Left ventricle myocardium inferior (tissue), 1 donor: ENCODE data around the gene SLC39A11. TPM values are rescaled to one million over a fixed set of nuclear protein-coding genes. Genes with fewer than 3 reads are reported as not detected.

Experiments
- DNase-seq: peaks from one replicate; pipeline ENCODE4 v3.0.0-alpha.2; 2020
- H3K27ac ChIP-seq: fragments of 200-600 bp; replicated peaks from 2 replicates; pipeline ENCODE4 v1.8.0; 2021
- H3K27me3 ChIP-seq: fragments of 200-600 bp; 2 replicates; pipeline ENCODE4 v1.8.0; 2021; ENCODE audit warnings: low read depth
- H3K36me3 ChIP-seq: fragments of 200-600 bp; 2 replicates; pipeline ENCODE4 v1.8.0; 2021
- H3K4me1 ChIP-seq: fragments of 200-600 bp; 2 replicates; pipeline ENCODE4 v1.8.0; 2021
- H3K4me3 ChIP-seq: fragments of 200-600 bp; 2 replicates; pipeline ENCODE4 v1.8.0; 2021; ENCODE audit warnings: mild to moderate bottlenecking, moderate library complexity
- H3K9me3 ChIP-seq: fragments of 200-600 bp; replicated peaks from 2 replicates; pipeline ENCODE4 v1.8.0; 2021
- CTCF ChIP-seq: fragments of 200-600 bp; IDR thresholded peaks from 2 replicates; pipeline ENCODE4 v1.8.0; 2021; ENCODE audit warnings: antibody characterized with exemption, mild to moderate bottlenecking, borderline replicate concordance
- intact Hi-C: fragments of 100-400 bp; cut with micrococcal nuclease; formaldehyde crosslinking; loops from one replicate; pipeline ENCODE4 v1.11.0; 2022
- total RNA-seq: library from RNA; stranded (reverse); fragmentation: NEBNext Ultra II Directional; extraction: Animal tissue kit (Norgen Biotek cat#: 25700); gene quantifications from one replicate; pipeline ENCODE4 v1.2.1, GENCODE V29; 2021
- donor health status: DM: no; HTN: yes; CAD: no; lungs with severe emphysema.

Gene SLC39A11
- total RNA-seq, 1 donor from 2014 or later: 6.4 TPM

- TF ChIP-seq CTCF: no peak
- Histone ChIP-seq H3K36me3 (no peaks in the 10 kb centered on the region), H3K4me3 (no peak overlapping the region), H3K27ac (no peak overlapping the region), H3K4me1 (no peaks in the 10 kb centered on the region), H3K27me3 (no peaks in the 10 kb centered on the region), H3K9me3 (no peaks in the 10 kb centered on the region)
- DNase-seq: no peak
- intact Hi-C loops: no loop called here
Observed at GRCh38 chr17:72952641-72953315, 139.7 kb downstream of the SLC39A11 start.

DNA sequence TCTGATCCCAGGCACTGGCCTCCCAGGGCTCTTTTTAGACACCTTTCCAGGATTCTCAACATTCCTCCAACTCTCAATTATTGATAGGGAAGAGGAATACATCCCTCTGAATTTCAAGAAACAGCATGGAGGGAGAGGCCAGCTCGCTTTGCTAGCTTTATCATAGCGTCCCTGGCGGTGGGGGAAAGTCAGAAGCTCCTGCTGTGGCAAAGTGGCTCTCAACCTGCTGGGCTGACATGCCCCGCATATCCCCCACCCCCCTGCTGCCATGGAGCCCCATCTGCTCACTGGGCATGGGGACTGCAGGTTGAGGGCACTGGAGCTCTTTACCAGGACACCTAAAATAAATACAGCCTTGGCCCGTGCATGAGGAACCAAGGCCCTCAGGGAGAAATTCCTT lies 140.3 kb downstream of the SLC39A11 start:
- Histone ChIP-seq H3K4me3 (no peak overlapping the region), H3K4me1 (no peaks in the 10 kb centered on the region), H3K27me3 (no peaks in the 10 kb centered on the region), H3K27ac (no peak overlapping the region), H3K36me3 (no peaks in the 10 kb centered on the region), H3K9me3 (no peaks in the 10 kb centered on the region)
- no peak for DNase-seq
- intact Hi-C loops: no loop called here
- no peak for TF ChIP-seq CTCF

DNA sequence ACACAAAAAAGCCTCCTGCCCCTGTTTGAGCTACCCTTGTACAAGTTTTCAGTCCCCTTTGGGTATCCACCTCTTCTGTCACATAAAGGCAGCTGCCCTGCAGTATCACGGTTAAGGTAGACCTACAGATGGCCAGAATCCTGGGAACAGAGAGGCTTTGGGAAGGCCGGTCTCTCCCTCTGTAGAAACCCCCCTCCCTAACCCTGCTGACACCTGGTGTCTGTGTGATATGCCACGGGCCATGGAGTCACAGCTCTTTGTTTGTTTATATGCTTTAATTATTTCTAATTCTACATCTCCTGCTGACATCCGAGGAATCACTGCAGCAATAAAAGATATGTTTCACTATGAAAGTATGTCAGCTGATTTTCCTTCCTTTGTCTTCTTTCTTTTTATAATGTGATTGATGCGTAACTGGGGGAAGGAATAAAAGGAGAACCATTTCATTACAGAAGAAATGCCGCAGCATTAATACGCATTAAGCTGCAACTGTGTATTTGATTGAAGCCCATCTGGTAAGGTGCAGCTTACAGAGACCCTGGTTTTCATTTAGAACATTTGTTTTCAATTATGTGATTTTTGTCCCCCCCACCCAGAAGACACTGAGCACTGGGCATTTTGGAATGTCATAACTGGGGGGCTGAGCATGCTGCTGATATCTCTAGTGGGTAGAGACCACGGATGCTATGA lies 142.1 kb downstream of the SLC39A11 start:
- Histone ChIP-seq H3K27me3 (no peaks in the 10 kb centered on the region), H3K9me3 (no peaks in the 10 kb centered on the region), H3K27ac (no peak overlapping the region), H3K4me3 (no peak overlapping the region), H3K4me1 (no peaks in the 10 kb centered on the region), H3K36me3 (no peaks in the 10 kb centered on the region)
- intact Hi-C loops: no loop called here
- no peak for TF ChIP-seq CTCF
- no peak for DNase-seq

DNA sequence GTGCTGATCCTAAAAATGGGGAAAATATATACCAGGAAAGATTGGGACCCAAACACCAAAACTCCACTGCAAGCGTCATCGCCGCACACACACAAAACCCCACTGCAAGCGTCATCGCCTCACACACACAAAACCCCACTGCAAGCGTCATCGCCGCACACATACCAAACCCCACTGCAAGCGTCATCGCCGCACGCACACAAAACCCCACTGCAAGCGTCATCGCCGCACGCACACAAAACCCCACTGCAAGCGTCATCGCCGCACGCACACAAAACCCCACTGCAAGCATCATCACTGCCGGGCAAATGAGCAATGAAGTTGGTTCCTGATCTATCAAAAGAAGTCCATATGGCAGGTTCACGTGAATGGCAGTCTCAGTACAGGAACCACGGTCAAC lies 144.4 kb downstream of the SLC39A11 start:
- Histone ChIP-seq H3K27me3 (no peaks in the 10 kb centered on the region), H3K36me3 (no peaks in the 10 kb centered on the region), H3K4me1 (no peaks in the 10 kb centered on the region), H3K4me3 (no peak overlapping the region), H3K27ac (no peak overlapping the region), H3K9me3 (no peaks in the 10 kb centered on the region)
- DNase-seq: no peak
- no peak for TF ChIP-seq CTCF
- intact Hi-C loops: no loop called here

DNA sequence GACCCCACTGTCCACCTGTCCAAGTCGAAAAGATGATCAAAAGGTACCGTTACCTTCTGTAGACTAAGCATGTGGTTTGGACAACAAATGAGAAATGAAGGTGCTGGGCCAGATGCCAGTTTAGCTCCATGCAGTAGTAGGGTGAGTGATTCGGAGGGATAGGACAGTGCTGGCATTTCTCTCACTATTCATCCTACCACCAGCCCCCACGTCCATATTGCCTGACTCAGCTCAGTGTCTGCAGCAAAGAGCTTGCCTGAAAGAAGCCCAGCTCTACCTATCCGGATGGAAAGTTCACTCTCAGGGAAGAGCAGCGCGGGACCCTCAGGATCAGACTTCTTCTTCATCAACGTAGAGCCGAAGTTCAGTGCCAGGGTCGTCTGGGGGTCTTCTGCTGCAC lies 145.0 kb downstream of the SLC39A11 start:
- Histone ChIP-seq H3K4me3 (no peak overlapping the region), H3K27me3 (no peaks in the 10 kb centered on the region), H3K36me3 (no peaks in the 10 kb centered on the region), H3K27ac (no peak overlapping the region), H3K4me1 (no peaks in the 10 kb centered on the region), H3K9me3 (no peaks in the 10 kb centered on the region)
- no peak for DNase-seq
- intact Hi-C loops: no loop called here
- no peak for TF ChIP-seq CTCF
